IMR-90 (cell line): ENCODE data around the gene RALGPS1. TPM values are rescaled to one million over a fixed set of nuclear protein-coding genes. Genes with fewer than 3 reads are reported as not detected.

ENCODE experiments used
- ATAC-seq: fragments of 200-7000 bp; cut with Tn5 transposase; 2 replicates; pipeline ENCODE4 v1.9.1; 2020; ENCODE audit warnings: low read depth, mild to moderate bottlenecking, moderate library complexity
- BruUV-seq: library from RNA; stranded (reverse); fragments of 400-500 nt; replicated peaks from 2 replicates; lab custom pipeline; 2021; lab: Mats Ljungman, UMichigan
- CTCF ChIA-PET: fragments of 300-600 bp; formaldehyde crosslinking; extraction: SDS; loops from one replicate; lab custom pipeline; 2021; ENCODE audit warnings: antibody characterized with exemption; lab: Yijun Ruan, JAX
- POLR2A ChIA-PET: fragments of 300-600 bp; sonication (Branson Sonifier 250); formaldehyde crosslinking; loops from one replicate; lab custom pipeline; 2022; ENCODE audit warnings: antibody characterized with exemption; ENCODE audit not compliant: unreplicated experiment; lab: Charles Lee
- DNase-seq: peaks from one replicate; pipeline ENCODE4 v3.0.0; 2013
- H2AFZ ChIP-seq: replicated peaks from 2 replicates; pipeline ENCODE3; 2013; ENCODE audit warnings: low read length, mild to moderate bottlenecking; ENCODE audit not compliant: poor library complexity
- H2AK5ac ChIP-seq: 2 replicates; pipeline ENCODE4 v1.6.1; 2013; ENCODE audit warnings: low read depth, low read length, inconsistent platforms
- H2AK9ac ChIP-seq: replicated peaks from 2 replicates; pipeline ENCODE3; 2013; ENCODE audit warnings: mild to moderate bottlenecking, low read depth, low read length, moderate library complexity; ENCODE audit not compliant: poor library complexity
- H2BK120ac ChIP-seq: 2 replicates; pipeline ENCODE4 v1.6.1; 2013; ENCODE audit warnings: low read depth, low read length, inconsistent platforms
- H2BK15ac ChIP-seq: 3 replicates; pipeline ENCODE4 v1.6.1; 2013; ENCODE audit warnings: low read depth, low read length, inconsistent platforms
- H2BK20ac ChIP-seq: 2 replicates; pipeline ENCODE4 v1.6.1; 2013; ENCODE audit warnings: low read depth, mild to moderate bottlenecking, inconsistent platforms, low read length, moderate library complexity
- H2BK5ac ChIP-seq: 2 replicates; pipeline ENCODE4 v1.6.1; 2013; ENCODE audit warnings: mild to moderate bottlenecking, low read depth, low read length, inconsistent platforms; ENCODE audit not compliant: poor library complexity, severe bottlenecking
- H3K14ac ChIP-seq: replicated peaks from 2 replicates; pipeline ENCODE4 v1.6.1; 2013; ENCODE audit warnings: low read depth, low read length, inconsistent platforms
- H3K18ac ChIP-seq: 2 replicates; pipeline ENCODE4 v1.6.1; 2013; ENCODE audit warnings: low read depth, low read length, control low read depth
- H3K23ac ChIP-seq: 2 replicates; pipeline ENCODE4 v1.6.1; 2013; ENCODE audit warnings: low read depth, low read length, inconsistent platforms
- H3K27ac ChIP-seq: 2 replicates; pipeline ENCODE4 v1.5.1; 2013; ENCODE audit warnings: mild to moderate bottlenecking, control low read depth, low read length; ENCODE audit not compliant: insufficient read depth
- H3K27me3 ChIP-seq: 2 replicates; pipeline ENCODE4 v1.6.1; 2013; ENCODE audit warnings: low read length; ENCODE audit not compliant: control insufficient read depth, insufficient read depth
- H3K36me3 ChIP-seq: 2 replicates; pipeline ENCODE4 v1.6.1; 2013; ENCODE audit warnings: low read length, mixed read lengths; ENCODE audit not compliant: control insufficient read depth, insufficient read depth
- H3K4ac ChIP-seq: 2 replicates; pipeline ENCODE4 v1.6.1; 2013; ENCODE audit warnings: low read depth, low read length, inconsistent platforms
- H3K4me1 ChIP-seq: 2 replicates; pipeline ENCODE4 v1.6.1; 2013; ENCODE audit warnings: low read length, mixed read lengths; ENCODE audit not compliant: control insufficient read depth, insufficient read depth
- H3K4me2 ChIP-seq: 2 replicates; pipeline ENCODE4 v1.6.1; 2013; ENCODE audit warnings: low read depth, mild to moderate bottlenecking, control low read depth, low read length, moderate library complexity
- H3K4me3 ChIP-seq: 2 replicates; pipeline ENCODE4 v1.5.1; 2013; ENCODE audit warnings: low read depth, mild to moderate bottlenecking, control low read depth, low read length, moderate library complexity; ENCODE audit not compliant: insufficient read depth
- H3K56ac ChIP-seq: 2 replicates; pipeline ENCODE4 v1.6.1; 2013; ENCODE audit warnings: low read length, inconsistent platforms; ENCODE audit not compliant: insufficient read depth; ENCODE audit errors: extremely low read depth
- H3K79me1 ChIP-seq, 2 experiments: 2 replicates each; pipeline ENCODE4 v1.6.1; 2013; ENCODE audit warnings: low read length in 2 of 2, inconsistent platforms in 1 of 2, low read depth in 1 of 2
- H3K9ac ChIP-seq: 2 replicates; pipeline ENCODE4 v1.6.1; 2013; ENCODE audit warnings: low read depth, low read length, control low read depth
- H3K9me1 ChIP-seq: 2 replicates; pipeline ENCODE4 v1.6.1; 2013; ENCODE audit warnings: low read length, inconsistent platforms; ENCODE audit not compliant: insufficient read depth
- H3K9me3 ChIP-seq: 2 replicates; pipeline ENCODE4 v1.6.1; 2013; ENCODE audit warnings: low read length; ENCODE audit not compliant: control insufficient read depth, insufficient read depth
- H4K20me1 ChIP-seq: 2 replicates; pipeline ENCODE4 v1.6.1; 2013; ENCODE audit warnings: low read length, inconsistent platforms; ENCODE audit not compliant: insufficient read depth
- H4K5ac ChIP-seq: 2 replicates; pipeline ENCODE4 v1.6.1; 2013; ENCODE audit warnings: mild to moderate bottlenecking, low read depth, low read length, control low read depth
- H4K8ac ChIP-seq, 2 experiments: 2 replicates each; pipeline ENCODE4 v1.6.1; 2013; ENCODE audit warnings: low read depth in 2 of 2, low read length in 2 of 2, control low read depth in 1 of 2, inconsistent platforms in 1 of 2
- H4K91ac ChIP-seq: 2 replicates; pipeline ENCODE4 v1.6.1; 2013; ENCODE audit warnings: low read depth, low read length, inconsistent platforms; ENCODE audit not compliant: insufficient read depth
- BHLHE40 ChIP-seq: fragments of 150-350 bp; IDR thresholded peaks from 2 replicates; pipeline ENCODE4 v1.6.1; 2016; ENCODE audit warnings: mild to moderate bottlenecking, low read depth, low read length
- CEBPB ChIP-seq: IDR thresholded peaks from 2 replicates; pipeline ENCODE4 v1.6.1; 2012; ENCODE audit warnings: low read depth, low read length, improper control_type of control experiment
- CHD1 ChIP-seq: IDR thresholded peaks from 2 replicates; pipeline ENCODE4 v1.6.1; 2012; ENCODE audit warnings: low read depth, low read length, improper control_type of control experiment
- CTCF ChIP-seq: conservative IDR thresholded peaks from 2 replicates; pipeline ENCODE4 v1.5.1; 2012; ENCODE audit warnings: mild to moderate bottlenecking, low read depth, low read length, improper control_type of control experiment
- ELK1 ChIP-seq: fragments of 150-350 bp; IDR thresholded peaks from 2 replicates; pipeline ENCODE4 v1.6.1; 2016; ENCODE audit warnings: low read depth, mild to moderate bottlenecking, low read length, moderate library complexity, borderline replicate concordance
- FOS ChIP-seq: fragments of 150-350 bp; IDR thresholded peaks from 2 replicates; pipeline ENCODE4 v1.6.1; 2016; ENCODE audit warnings: low read depth, low read length
- MAFK ChIP-seq: IDR thresholded peaks from 2 replicates; pipeline ENCODE4 v1.6.1; 2012; ENCODE audit warnings: low read depth, low read length, improper control_type of control experiment
- MAZ ChIP-seq: IDR thresholded peaks from 2 replicates; pipeline ENCODE4 v1.6.1; 2012; ENCODE audit warnings: low read depth, mild to moderate bottlenecking, low read length, improper control_type of control experiment, moderate library complexity, borderline replicate concordance
- MXI1 ChIP-seq: IDR thresholded peaks from 2 replicates; pipeline ENCODE4 v1.6.1; 2012; ENCODE audit warnings: low read depth, mild to moderate bottlenecking, low read length, moderate library complexity, borderline replicate concordance
- NFE2L2 ChIP-seq: fragments of 150-350 bp; IDR thresholded peaks from 2 replicates; pipeline ENCODE4 v1.6.1; 2016; ENCODE audit warnings: low read depth, mild to moderate bottlenecking, low read length
- POLR2A ChIP-seq: IDR thresholded peaks from 2 replicates; pipeline ENCODE4 v1.6.1; 2012; ENCODE audit warnings: mild to moderate bottlenecking, low read depth, low read length
- RAD21 ChIP-seq: IDR thresholded peaks from 2 replicates; pipeline ENCODE4 v1.6.1; 2012; ENCODE audit warnings: low read length, improper control_type of control experiment
- RCOR1 ChIP-seq: IDR thresholded peaks from 2 replicates; pipeline ENCODE4 v1.6.1; 2012; ENCODE audit warnings: mild to moderate bottlenecking, low read length, improper control_type of control experiment; ENCODE audit not compliant: insufficient replicate concordance
- RFX5 ChIP-seq: IDR thresholded peaks from 2 replicates; pipeline ENCODE4 v1.8.0; 2012; ENCODE audit warnings: low read depth, mild to moderate bottlenecking, low read length, moderate library complexity
- SMC3 ChIP-seq: fragments of 150-350 bp; IDR thresholded peaks from 2 replicates; pipeline ENCODE4 v1.6.1; 2016; ENCODE audit warnings: low read depth, mild to moderate bottlenecking, antibody characterized with exemption, low read length, moderate library complexity
- WGBS, 2 experiments: methylation state at CpG; one replicate each; pipeline versions ENCODE4 v1.1.5 to v1.1.7; 2013; ENCODE audit warnings: missing lambda C conversion rate in 2 of 2; ENCODE audit not compliant: insufficient read length in 1 of 2; ENCODE audit errors: extremely low coverage in 2 of 2; 5-methylcytosine and 5-hydroxymethylcytosine counted together
- dilution Hi-C: fragments of 300-500 bp; cut with HindIII; formaldehyde crosslinking; loops from one replicate; pipeline ENCODE4 v1.14.3; 2018; ENCODE audit warnings: low sequenced_read_pairs; ENCODE audit not compliant: unreplicated experiment
- in situ Hi-C: fragments of 300-500 bp; cut with MboI; formaldehyde crosslinking; loops from 3 replicates; pipeline ENCODE4 v1.14.3; 2019; ENCODE audit warnings: low sequenced_read_pairs, inconsistent platforms, mixed read lengths
- intact Hi-C: fragments of 100-400 bp; cut with micrococcal nuclease; formaldehyde crosslinking; loops from 2 replicates; pipeline ENCODE4 v1.10.0; 2022
- polyA plus RNA-seq, 3 experiments: library from polyadenylated mRNA; depleted of rRNA; stranded (reverse); fragments of >200 nt; gene quantifications; 2 replicates each; pipeline ENCODE4 v1.2.3, GENCODE V29; 2012; ENCODE audit warnings: low replicate concordance in 1 of 3
- total RNA-seq: library from RNA; depleted of rRNA; stranded (reverse); fragments of >200 nt; gene quantifications from 2 replicates; pipeline ENCODE4 v1.2.3, GENCODE V29; 2012
- TF ChIP-seq, protein P1 (sequence below): fragments of 150-350 bp; IDR thresholded peaks from 2 replicates; pipeline ENCODE4 v1.6.1; 2017; ENCODE audit warnings: mild to moderate bottlenecking, antibody characterized with exemption, low read length, low read depth

RALGPS1 gene
- total and polyA plus RNA-seq, 2 of the 4 experiments (the other 2 are of a cell fraction) = 0.90 to 2.8 TPM

GRCh38 chr9:126959336-126959735 lies 44.8 kb downstream of the RALGPS1 start:
- no peak overlapping the region for H3K18ac ChIP-seq
- TF ChIP-seq, protein P1, sequence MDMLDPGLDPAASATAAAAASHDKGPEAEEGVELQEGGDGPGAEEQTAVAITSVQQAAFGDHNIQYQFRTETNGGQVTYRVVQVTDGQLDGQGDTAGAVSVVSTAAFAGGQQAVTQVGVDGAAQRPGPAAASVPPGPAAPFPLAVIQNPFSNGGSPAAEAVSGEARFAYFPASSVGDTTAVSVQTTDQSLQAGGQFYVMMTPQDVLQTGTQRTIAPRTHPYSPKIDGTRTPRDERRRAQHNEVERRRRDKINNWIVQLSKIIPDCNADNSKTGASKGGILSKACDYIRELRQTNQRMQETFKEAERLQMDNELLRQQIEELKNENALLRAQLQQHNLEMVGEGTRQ = no peak
- TF ChIP-seq RFX5 = no peak
- TF ChIP-seq ELK1 = no peak
- no peak for TF ChIP-seq FOS
- no peak for TF ChIP-seq CEBPB
- TF ChIP-seq SMC3 = no peak
- TF ChIP-seq RAD21 = no peak
- TF ChIP-seq MAZ = no peak
- TF ChIP-seq NFE2L2 = no peak
- no peak for TF ChIP-seq BHLHE40
- TF ChIP-seq RCOR1 = no peak
- no peak for TF ChIP-seq MAFK
- no peak for TF ChIP-seq POLR2A
- TF ChIP-seq CHD1 = no peak
- no peak for TF ChIP-seq MXI1
- TF ChIP-seq CTCF = no peak
- H3K4me1 ChIP-seq = peaks cover 13% of the 10 kb centered on the region
- CTCF ChIA-PET = interaction anchor here (0.7 kb wide), 1 partner anchor 98 kb away, joined by 6 read pairs; no protein-coding TSS in a partner anchor
- in situ Hi-C loops = no loop called here
- no peak for DNase-seq
- no peak overlapping the region for H3K4ac ChIP-seq
- H4K20me1 ChIP-seq = no peaks in the 10 kb centered on the region
- H2BK120ac ChIP-seq = no peak overlapping the region
- 100% methylated on average over 1 of the region's 3 CpGs; no CpG with 5 or more reads in 1 of the 2 experiments for WGBS, 2 experiments
- no peaks in the 10 kb centered on the region for H3K9me3 ChIP-seq
- no peaks in the 10 kb centered on the region for H3K27me3 ChIP-seq
- no peak for ATAC-seq
- no peak overlapping the region for H2AK5ac ChIP-seq
- no peak overlapping the region for H3K9ac ChIP-seq
- H3K27ac ChIP-seq = no peak overlapping the region
- no peak overlapping the region for H2AFZ ChIP-seq
- BruUV-seq = no TSS peak
- no peak overlapping the region for H2AK9ac ChIP-seq
- no peak overlapping the region for H3K14ac ChIP-seq
- H3K79me1 ChIP-seq = no peaks in the 10 kb centered on the region
- no peak overlapping the region for H2BK15ac ChIP-seq
- H2BK20ac ChIP-seq = no peak overlapping the region
- H4K5ac ChIP-seq = no peak overlapping the region
- POLR2A ChIA-PET = no interaction called here
- no peak overlapping the region for H3K56ac ChIP-seq
- peaks cover 14% of the 10 kb centered on the region for H3K9me1 ChIP-seq
- intact Hi-C loops = no loop called here
- H3K23ac ChIP-seq = no peak overlapping the region
- H3K4me3 ChIP-seq = no peak overlapping the region
- no peaks in the 10 kb centered on the region for H3K36me3 ChIP-seq
- no peak overlapping the region for H3K4me2 ChIP-seq
- H4K91ac ChIP-seq = no peak overlapping the region
- H2BK5ac ChIP-seq = no peak overlapping the region
- dilution Hi-C loops = no loop called here
- H4K8ac ChIP-seq = no peak overlapping the region
